Kidney epithelial cell (primary cell): ENCODE measurements around the gene MAEA. TPM values are rescaled to one million over a fixed set of nuclear protein-coding genes. Genes with fewer than 3 reads are reported as not detected.
A peak's percentile ranks its signal among the peaks of the same experiment; 100 is the strongest.
"Not testable (repeated sequence)": the region's sequence is repeated elsewhere in the genome, so short reads cannot be mapped to it uniquely, and the experiment has no call there.

Experiments used
- DNase-seq: peaks from one replicate; pipeline ENCODE4 v3.0.0-alpha.2; 2010; ENCODE audit warnings: low read depth
- H3K27me3 ChIP-seq: 2 replicates; pipeline ENCODE4 v1.6.0; 2011; ENCODE audit warnings: low read length; ENCODE audit not compliant: control insufficient read depth, insufficient read depth
- H3K36me3 ChIP-seq: 2 replicates; pipeline ENCODE4 v1.5.1; 2011; ENCODE audit warnings: low read length; ENCODE audit not compliant: control insufficient read depth, insufficient read depth
- H3K4me3 ChIP-seq: 2 replicates; pipeline ENCODE4 v1.5.1; 2011; ENCODE audit warnings: low read depth, mild to moderate bottlenecking, control low read depth, low read length
- total RNA-seq: library from RNA; depleted of rRNA; stranded (reverse); fragments of >200 nt; gene quantifications from 2 replicates; pipeline ENCODE4 v1.2.3, GENCODE V29; 2015
- TF ChIP-seq, protein P1 (sequence below): IDR thresholded peaks from 2 replicates; pipeline ENCODE4 v1.5.1; 2011; ENCODE audit warnings: mild to moderate bottlenecking, moderate library complexity, low read length, control low read depth, inconsistent platforms; ENCODE audit not compliant: insufficient read depth, poor library complexity, severe bottlenecking

MAEA gene
- total RNA-seq, 1 donor from 2014 or later, result 79.1 TPM

GRCh38 chr4:1321946-1322650 lies 32.4 kb downstream of the MAEA start:
- no peak overlapping the region for H3K4me3 ChIP-seq
- no peaks in the 10 kb centered on the region for H3K27me3 ChIP-seq
- DNase-seq, result no peak
- peaks cover 1% of the 10 kb centered on the region for H3K36me3 ChIP-seq
- TF ChIP-seq, protein P1, sequence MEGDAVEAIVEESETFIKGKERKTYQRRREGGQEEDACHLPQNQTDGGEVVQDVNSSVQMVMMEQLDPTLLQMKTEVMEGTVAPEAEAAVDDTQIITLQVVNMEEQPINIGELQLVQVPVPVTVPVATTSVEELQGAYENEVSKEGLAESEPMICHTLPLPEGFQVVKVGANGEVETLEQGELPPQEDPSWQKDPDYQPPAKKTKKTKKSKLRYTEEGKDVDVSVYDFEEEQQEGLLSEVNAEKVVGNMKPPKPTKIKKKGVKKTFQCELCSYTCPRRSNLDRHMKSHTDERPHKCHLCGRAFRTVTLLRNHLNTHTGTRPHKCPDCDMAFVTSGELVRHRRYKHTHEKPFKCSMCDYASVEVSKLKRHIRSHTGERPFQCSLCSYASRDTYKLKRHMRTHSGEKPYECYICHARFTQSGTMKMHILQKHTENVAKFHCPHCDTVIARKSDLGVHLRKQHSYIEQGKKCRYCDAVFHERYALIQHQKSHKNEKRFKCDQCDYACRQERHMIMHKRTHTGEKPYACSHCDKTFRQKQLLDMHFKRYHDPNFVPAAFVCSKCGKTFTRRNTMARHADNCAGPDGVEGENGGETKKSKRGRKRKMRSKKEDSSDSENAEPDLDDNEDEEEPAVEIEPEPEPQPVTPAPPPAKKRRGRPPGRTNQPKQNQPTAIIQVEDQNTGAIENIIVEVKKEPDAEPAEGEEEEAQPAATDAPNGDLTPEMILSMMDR, result no peak

DNA sequence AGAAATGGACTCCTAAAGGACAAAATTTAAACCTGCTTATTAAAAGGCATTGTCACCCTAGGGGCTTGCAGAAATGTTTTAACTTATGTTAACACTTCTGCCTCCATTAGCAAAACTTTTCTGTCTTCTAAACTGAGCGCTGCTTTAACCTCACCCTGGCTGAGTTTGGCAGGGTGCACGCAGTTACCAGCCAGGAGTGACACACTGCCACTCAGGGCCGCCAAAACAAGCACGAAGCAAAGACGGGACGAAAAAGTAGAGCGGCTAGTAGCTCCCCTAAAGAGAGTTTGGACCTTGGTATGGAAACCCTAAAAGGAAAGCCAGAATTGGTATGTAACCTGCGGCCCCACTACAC lies 33.6 kb downstream of the MAEA start:
- Histone ChIP-seq H3K4me3 (no peak overlapping the region), H3K36me3 (peaks cover 3% of the 10 kb centered on the region), H3K27me3 (no peaks in the 10 kb centered on the region)
- TF ChIP-seq, protein P1, result no peak
- DNase-seq, result no peak

GRCh38 chr4:1323635-1324442 lies 34.1 kb downstream of the MAEA start:
- Histone ChIP-seq H3K4me3 (no peak overlapping the region), H3K27me3 (no peaks in the 10 kb centered on the region), H3K36me3 (peaks cover 4% of the 10 kb centered on the region)
- peak; percentile 79 for DNase-seq
- TF ChIP-seq, protein P1, result no peak

GRCh38 chr4:1324443-1325175 lies 34.9 kb downstream of the MAEA start:
- not testable (repeated sequence) for H3K27me3 ChIP-seq, H3K36me3 ChIP-seq, DNase-seq, H3K4me3 ChIP-seq

GRCh38 chr4:1325176-1325480 lies 35.4 kb downstream of the MAEA start:
- Histone ChIP-seq H3K4me3 (no peak overlapping the region), H3K36me3 (peaks cover 4% of the 10 kb centered on the region), H3K27me3 (no peaks in the 10 kb centered on the region)
- TF ChIP-seq, protein P1, result no peak
- no peak for DNase-seq
